Inflammatory macrophage treated with lipopolysaccharide for 4 hours (primary cell): ENCODE measurements around the gene HSPG2.

Experiments used
- DNase-seq: peaks from one replicate; pipeline ENCODE4 v3.0.0-alpha.2; 2020

The HSPG2 gene

GRCh38 chr1:21896652-21897532 is 40.2 kb downstream of the HSPG2 start:
- DNase-seq: no peak

GRCh38 chr1:21896026-21896425 is 41.1 kb downstream of the HSPG2 start:
- no peak for DNase-seq

- no peak for DNase-seq
These were observed 42.9 kb downstream of the HSPG2 start for GRCh38 chr1:21894034-21894881.

- DNase-seq: no peak
These were observed 43.9 kb downstream of the HSPG2 start for GRCh38 chr1:21893046-21893805.

GRCh38 chr1:21891621-21892479 is 45.3 kb downstream of the HSPG2 start:
- DNase-seq: no peak

GRCh38 chr1:21891081-21891480 is 46.0 kb downstream of the HSPG2 start:
- DNase-seq: no peak

- no peak for DNase-seq
These were observed 48.6 kb downstream of the HSPG2 start for GRCh38 chr1:21888500-21888899.

- DNase-seq: no peak
These were observed 49.3 kb downstream of the HSPG2 start for GRCh38 chr1:21887796-21888195.

GRCh38 chr1:21887216-21887736 is 49.8 kb downstream of the HSPG2 start:
- DNase-seq: no peak

- no peak for DNase-seq
These were observed 50.5 kb downstream of the HSPG2 start for GRCh38 chr1:21886486-21887215.

GRCh38 chr1:21885236-21886037 is 51.7 kb downstream of the HSPG2 start:
- no peak for DNase-seq

GRCh38 chr1:21884456-21885235 is 52.5 kb downstream of the HSPG2 start:
- no peak for DNase-seq

GRCh38 chr1:21882721-21883415 is 54.2 kb downstream of the HSPG2 start:
- no peak for DNase-seq

GRCh38 chr1:21881250-21881649 is 55.9 kb downstream of the HSPG2 start:
- DNase-seq: no peak

GRCh38 chr1:21880619-21880970 is 56.5 kb downstream of the HSPG2 start:
- DNase-seq: no peak

GRCh38 chr1:21879928-21880618 is 57.0 kb downstream of the HSPG2 start:
- DNase-seq: no peak

GRCh38 chr1:21878840-21879478 is 58.2 kb downstream of the HSPG2 start:
- DNase-seq: no peak
